HT-29 (cell line): ENCODE results near the gene TCF12. TPM values are rescaled to one million over a fixed set of nuclear protein-coding genes. Genes with fewer than 3 reads are reported as not detected.
A peak's percentile ranks its signal among the peaks of the same experiment; 100 is the strongest.

ENCODE experiments used
- DNase-seq: peaks from one replicate; pipeline ENCODE4 v3.0.0-alpha.2; 2015; ENCODE audit warnings: low spot score
- small RNA-seq: library from RNA; depleted of rRNA; stranded (forward); fragments of <200 nt; gene quantifications from one replicate; pipeline ENCODE3, GENCODE V24; 2014
- total RNA-seq: library from RNA; depleted of rRNA; stranded (reverse); fragments of >200 nt; shearing (Covaris generic); gene quantifications from 2 replicates; pipeline ENCODE4 v1.2.3, GENCODE V29; 2014; rRNA removed

TCF12 gene
- total RNA-seq, 1 experiment from 2014 or later = 154 TPM

GRCh38 chr15:57330619-57331340, 412.3 kb downstream of the TCF12 start:
- DNase-seq = no peak

- DNase-seq = no peak
Observed at GRCh38 chr15:57332326-57332725, 413.9 kb downstream of the TCF12 start.

GRCh38 chr15:57333487-57333886, 415.0 kb downstream of the TCF12 start:
- DNase-seq = no peak

GRCh38 chr15:57334257-57334656, 415.8 kb downstream of the TCF12 start:
- peak; percentile 85 for DNase-seq

GRCh38 chr15:57335293-57335715, 416.9 kb downstream of the TCF12 start:
- DNase-seq = no peak

GRCh38 chr15:57335719-57336118, 417.3 kb downstream of the TCF12 start:
- no peak for DNase-seq

- DNase-seq = peak; percentile 50
Observed at GRCh38 chr15:57337868-57338411, 419.5 kb downstream of the TCF12 start.

- DNase-seq = no peak
Observed at GRCh38 chr15:57339321-57339720, 420.9 kb downstream of the TCF12 start.

Small RNA genes lying within 50 kb of the gene (small RNA-seq; reads per million reads assigned to genes)
- not detected for gene RF01210

Other genes with a start within 250 kb of the TCF12 start
- 8.5 and 8.7 TPM in 2 replicates for gene ZNF280D, start 185.1 kb upstream of the TCF12 start, total RNA-seq